Measurements from ENCODE around the gene RBPJ.

The RBPJ gene

DNA sequence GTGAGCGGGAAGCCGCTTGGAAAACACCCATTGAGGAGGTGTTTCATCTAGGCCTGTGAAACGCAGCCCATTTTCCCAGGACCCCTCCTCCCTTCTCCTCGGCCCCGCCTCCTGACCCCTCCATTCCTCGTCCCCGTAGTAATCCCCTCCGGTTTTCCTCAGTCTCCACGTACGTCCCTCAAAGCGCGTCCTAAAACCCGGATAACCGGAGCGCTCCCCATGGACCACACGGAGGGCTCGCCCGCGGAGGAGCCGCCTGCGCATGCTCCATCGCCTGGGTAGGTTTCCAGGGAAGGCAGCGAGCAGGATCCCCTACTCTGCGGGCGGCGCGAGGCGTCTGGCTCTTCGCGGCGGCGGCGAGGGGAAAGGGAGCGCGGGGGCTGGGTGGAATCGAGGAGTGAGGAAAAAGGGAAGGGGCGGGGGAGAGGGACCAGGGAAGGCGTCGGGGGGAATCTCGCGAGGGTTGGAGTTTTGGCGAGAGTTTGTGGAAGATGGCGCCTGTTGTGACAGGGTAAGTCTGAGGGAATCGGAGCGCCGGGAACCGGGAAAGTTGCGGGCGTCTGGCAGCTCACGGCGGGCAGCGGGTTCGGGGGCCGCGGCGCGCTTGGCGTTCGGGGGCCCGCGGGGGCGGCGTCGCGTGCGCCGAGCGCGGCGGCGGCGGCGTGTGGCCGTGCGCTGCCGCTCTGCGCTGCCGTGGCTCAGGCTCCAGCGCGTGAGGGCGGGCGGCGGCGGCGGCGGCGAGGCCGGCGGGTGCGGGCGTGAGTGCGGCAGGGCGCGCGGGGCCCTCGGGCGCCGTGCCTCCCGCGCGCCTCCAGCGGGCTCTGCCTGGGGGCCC lies at the start of gene RBPJ:
TSS of gene RBPJ (plus strand) at position 477 of the 835 bp plus-strand sequence. CDS start at position 492, 15 bp downstream.
- DNase-seq, result peak; percentile 94

DNA sequence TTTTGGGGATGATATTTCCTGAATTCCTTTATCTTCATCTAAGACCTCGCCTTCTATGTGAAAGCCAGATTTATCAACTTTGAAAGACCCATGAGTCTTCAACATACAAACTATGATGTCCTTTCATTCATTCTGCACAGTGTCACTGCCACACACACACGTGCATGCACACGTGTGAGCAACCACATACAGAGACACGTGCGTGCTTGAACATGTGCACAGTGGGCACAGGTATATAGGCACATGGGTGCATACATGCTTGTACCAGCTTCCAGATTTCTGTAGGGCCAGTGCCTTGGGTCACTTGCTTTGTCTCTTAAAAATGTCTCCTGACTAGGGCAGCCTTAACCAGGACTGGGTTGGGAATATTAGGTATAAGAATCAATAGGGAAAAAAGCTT lies 49.1 kb upstream of the RBPJ start:
- no peak for DNase-seq

DNA sequence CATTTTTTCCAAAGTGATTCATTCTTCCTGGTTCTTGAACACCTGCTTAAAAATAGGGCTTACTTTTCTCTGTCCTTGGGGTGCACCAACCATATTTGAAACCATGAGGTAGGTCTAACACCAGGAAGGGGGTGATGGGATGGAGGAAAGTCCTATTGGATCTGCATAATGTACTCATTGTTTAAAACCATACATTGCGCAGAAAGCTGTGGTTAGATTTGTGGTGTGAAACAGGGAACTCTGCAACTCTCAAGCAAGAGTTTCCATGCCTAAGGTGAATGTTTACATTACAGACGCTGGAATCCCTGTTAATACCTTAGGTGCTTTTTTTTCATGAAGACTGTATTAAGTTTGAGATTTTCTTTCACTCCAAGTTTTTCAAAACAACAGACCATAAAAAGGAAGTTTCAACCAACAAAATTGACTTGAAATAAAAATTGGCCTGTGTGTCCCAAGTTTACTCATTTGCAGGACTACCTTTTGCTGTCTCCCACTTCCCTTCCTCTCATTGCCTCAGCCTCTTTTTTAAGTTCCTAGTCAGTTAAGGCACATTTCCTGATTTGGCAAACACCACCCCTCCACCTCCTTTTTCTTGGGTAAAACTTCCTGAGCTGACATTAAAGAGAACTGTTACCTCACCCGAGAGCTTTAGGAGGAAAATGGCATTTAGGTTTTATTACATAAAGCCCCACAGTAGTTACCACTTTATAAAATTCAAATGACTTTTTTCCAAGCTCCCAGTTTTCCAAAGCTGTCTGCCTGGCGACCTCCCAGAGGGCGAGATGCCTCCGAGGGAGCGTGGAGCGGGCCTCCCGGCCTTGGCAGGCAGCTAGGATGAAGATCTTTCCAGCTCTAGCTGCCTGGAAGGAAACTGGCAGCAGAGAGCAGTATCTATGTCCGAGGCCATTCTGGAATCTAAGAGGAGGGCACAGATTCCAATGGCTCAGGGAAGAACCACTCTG lies 47.9 kb upstream of the RBPJ start:
- no peak for DNase-seq

DNA sequence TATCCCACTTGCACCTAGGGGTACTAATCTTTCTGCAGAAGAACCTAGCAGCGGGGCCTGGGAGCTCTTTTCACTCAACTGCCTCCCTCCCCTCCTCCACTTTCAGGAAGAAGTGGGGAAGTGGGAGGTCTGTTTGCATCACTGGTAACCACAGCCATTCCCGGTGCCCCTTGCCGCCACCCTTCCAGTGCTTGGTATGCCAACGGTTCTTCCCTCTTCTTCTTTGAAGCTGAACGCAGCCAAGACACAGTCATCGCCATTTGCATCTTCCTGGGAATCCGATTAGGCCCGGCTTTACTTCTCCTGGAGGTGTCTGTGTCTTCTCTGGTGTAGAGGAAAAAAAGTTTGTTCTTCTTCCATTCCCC lies 47.2 kb upstream of the RBPJ start:
- DNase-seq, result no peak

DNA sequence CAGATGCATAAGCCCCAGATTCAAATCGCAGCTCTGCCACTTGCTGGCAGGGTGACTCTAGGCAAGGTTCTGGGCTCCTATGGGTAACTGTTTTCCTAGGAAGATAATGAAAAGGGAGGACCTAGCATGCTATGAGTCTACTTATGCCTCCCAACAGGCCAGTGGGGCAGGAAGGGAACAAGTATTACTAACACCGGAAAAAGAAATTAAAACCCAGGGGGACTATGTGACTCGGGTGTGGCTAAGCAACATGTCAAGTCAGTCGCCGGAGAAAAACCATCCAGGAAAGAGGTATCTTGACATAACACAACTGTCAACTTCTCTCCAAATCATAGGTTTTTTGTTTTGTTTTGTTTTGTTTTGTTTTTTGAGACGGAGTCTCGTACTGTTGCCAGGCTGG lies 45.5 kb upstream of the RBPJ start:
- DNase-seq, result no peak

DNA sequence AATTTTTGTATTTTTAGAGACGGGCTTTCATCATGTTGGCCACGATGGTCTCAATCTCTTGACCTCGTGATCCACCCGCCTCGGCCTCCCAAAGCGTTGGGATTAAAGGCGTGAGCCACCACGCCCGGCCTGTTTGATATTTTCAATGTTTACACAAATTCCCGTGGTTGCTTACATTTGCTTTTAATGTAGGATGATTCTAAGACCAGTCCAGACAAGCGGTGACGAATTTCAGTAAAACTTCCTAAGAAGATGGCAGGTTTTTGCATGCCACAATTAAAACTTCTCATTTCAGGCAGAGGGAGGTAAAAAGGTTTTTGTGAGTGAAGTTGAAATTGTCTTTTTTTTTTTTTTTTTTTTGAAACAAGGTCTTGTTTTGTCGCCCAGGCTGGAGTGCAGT lies 41.4 kb upstream of the RBPJ start:
- no peak for DNase-seq

DNA sequence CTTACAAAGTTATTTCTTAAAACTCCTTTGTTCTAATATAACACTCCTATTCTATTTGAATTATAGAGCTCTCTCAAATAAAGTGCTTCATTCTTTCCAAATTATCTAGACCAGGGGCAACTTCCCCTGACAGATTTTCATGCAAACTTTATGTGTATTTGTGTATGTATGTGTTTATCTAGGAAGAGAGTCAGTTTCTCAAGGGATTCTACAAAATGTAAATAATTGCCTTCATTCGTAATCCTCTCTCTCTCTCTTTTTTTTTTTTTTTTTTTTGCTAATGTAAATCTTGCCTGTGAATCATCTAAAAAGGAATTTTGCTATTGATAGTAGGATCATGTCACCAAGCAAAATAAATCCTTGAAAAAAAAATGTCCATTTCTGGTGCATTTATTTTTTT lies 38.9 kb upstream of the RBPJ start:
- DNase-seq, result no peak

DNA sequence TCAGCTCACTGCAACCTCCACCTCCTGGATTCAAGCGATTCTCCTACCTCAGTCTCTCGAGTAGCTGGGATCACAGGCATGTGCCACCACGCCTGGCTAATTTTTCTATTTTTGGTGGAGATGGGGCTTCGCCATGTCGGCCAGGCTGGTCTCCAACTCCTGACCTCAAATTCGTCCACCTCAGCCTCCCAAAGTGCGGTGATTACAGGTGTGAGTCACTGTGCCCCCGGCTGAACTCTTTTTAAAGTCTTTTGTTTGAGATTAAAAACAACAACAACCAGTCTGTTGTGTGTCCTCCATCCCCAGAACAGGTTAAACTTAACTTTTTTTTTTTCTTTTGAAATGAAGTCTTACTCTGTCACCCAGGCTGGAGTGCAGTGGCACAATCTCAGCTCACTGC lies 36.3 kb upstream of the RBPJ start:
- no peak for DNase-seq

DNA sequence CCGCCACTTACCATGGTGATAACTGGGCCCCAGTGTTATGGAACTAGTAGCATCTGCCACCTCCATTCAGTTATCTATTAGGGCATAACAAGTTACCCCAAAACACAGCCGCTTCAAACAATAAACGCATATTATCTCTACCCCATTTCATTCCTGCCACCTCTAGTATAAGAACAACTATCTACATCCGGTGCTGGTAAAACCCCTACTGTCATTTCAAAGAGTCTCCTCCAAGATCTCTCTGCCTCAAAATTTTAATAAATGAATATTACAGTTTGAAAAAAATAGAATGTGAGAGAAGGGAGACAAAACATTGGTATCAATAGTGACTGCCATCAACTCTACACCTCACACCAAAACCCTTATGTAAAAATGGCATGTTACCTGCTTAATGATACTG lies 35.5 kb upstream of the RBPJ start:
- no peak for DNase-seq

DNA sequence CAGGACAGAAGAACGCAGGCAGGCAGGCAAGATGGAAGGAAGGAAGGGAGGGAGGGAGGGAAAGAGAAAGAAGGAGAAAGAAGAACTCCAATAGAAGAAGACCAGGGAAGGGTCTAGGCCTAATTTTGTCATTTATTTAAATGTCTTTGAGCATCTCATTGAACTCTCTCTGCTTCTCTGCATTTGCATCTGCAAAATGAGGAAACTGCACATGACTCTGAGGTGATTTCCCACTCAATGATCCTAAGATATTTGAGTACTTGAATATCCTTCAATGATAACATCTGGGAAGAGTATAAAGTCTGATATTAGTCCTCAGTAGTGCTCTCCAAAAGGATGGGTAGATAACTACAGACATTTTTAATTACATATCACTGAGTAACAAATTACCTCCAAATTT lies 33.1 kb upstream of the RBPJ start:
- no peak for DNase-seq

DNA sequence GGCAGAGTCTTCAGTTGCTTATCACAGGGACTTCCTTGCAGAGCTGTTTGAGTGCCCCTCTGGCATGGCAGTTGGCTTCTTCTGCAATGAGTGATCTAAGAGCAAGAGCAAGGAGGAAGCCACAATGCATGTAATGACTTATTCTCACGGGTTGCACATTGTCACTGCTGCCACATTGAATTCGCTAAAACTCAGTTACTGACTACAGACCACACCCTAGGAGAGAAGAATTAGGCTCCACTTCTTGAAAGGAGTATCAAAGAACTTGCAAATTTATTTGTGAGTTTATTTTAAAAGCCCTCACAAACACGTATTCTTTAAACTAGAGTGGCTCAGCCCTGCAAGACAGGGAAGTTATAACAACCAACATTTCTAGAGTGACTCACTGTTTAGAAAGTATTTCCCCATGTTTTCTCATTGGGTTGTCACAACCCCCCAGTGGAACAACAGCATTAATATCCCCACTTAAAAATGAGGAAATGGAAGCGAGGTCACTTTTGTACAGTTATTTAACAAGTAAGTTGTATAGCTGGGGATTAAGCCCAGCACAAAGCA lies 32.4 kb upstream of the RBPJ start:
- no peak for DNase-seq

DNA sequence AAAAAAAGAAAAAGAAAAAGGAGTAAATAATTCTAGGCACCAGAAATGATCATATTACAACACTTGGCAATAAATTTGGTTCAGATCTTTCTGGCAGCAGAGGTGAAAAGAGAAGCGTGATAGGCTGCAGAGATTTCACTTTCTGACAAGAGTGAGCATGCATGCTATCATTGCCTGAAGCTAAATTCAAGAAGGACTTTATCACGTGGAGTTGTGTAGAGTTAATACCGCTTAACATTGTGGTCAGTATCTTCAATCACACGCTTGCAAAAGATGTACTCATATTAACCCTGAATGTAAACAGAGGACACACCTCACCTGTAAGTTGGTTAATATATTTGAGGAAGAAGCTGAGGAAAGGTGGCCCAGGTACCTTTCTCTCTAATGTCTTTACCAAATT lies 31.4 kb upstream of the RBPJ start:
- DNase-seq, result no peak

DNA sequence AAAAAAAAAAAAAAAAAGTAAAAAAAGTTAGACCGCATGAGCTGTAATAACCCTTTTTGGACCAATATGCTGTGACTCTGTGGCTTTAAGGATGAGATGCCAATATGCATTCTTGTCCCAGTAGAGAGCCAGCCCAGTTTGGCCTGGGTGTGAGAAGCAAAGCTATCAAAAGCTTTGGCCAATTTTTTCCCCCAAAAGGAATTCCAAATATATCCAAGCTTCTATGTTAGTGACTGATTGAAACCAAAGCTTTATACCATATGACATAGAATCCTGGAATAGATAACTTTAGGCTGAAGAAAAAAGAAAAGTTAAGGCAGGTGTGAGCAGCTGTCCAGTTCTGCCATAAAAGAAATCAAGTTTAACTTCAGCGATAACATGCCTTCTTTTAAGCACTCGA lies 30.5 kb upstream of the RBPJ start:
- DNase-seq, result no peak

DNA sequence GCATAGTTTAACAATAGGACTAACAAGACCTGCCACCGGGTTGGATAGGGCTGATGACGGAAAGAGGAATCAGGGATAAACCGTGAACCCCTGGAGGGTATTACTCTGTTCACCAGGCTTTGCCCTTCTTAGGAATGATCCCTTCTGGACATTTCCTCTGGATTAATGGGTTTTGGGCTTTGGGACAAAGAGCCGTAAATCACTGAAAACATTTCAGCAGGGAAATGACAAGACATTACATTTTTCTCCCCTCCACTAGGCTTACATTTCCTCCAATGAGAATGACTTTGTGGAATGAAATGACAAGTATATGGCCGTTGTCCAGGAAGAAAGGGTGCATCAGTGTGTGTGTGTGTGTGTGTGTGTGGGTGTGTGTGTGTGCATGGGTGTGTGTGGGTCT lies 25.9 kb upstream of the RBPJ start:
- DNase-seq, result no peak

DNA sequence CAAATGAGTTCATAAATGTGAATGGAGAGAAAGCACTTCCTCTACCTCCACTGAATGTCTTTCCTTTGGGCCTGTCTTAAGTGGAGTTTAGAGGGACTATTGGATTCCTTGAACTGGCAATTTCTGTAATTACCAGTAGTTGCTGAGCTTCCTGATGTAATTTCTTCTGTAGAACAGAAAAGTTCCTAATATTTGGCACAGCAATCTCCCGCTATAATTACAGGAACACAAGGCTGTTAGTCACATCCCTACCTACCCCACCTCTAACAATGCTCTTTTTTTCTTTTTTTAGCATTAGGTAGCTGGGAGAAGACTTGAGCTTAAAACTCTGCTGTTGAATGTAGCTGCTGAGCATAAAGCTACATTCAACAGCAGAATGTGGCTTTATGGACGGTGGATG lies 24.8 kb upstream of the RBPJ start:
- no peak for DNase-seq

DNA sequence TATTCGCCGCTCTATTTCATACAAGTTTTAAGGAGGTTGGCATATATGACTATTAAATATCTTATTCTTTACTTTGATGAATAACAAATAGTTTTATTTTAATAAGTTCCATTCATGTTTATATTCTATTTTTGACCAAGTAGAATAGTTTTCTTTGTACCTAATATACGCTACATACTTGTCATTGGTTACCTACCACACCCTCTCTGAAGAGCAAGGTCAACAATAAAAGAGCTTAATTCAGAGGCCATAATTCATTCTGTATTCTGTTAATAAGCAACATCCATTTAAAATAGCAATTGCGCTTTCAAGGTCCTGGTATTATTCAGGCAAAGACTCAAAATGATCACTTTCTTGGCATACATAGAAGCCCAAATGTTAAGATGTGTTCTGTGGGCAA lies 24.3 kb upstream of the RBPJ start:
- DNase-seq, result no peak

DNA sequence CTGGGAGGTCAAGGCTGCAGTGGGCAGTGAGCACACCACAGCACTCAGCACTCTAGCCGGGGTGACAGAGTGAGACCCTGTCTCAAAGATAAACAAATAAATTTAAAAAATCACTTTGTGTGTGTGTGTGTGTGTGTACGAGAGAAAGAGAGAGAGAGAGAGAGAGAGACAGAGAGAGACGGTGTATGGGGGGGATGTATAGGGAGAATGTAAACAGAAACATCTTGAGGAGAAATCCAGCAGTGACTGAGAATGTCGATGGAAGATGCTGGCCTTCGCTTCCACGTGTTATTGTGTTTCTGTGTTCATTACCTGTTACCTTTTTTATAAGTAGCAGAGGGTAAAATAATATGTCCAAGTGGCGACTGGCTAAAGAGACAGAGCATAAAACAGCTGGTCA lies 23.6 kb upstream of the RBPJ start:
- DNase-seq, result no peak

DNA sequence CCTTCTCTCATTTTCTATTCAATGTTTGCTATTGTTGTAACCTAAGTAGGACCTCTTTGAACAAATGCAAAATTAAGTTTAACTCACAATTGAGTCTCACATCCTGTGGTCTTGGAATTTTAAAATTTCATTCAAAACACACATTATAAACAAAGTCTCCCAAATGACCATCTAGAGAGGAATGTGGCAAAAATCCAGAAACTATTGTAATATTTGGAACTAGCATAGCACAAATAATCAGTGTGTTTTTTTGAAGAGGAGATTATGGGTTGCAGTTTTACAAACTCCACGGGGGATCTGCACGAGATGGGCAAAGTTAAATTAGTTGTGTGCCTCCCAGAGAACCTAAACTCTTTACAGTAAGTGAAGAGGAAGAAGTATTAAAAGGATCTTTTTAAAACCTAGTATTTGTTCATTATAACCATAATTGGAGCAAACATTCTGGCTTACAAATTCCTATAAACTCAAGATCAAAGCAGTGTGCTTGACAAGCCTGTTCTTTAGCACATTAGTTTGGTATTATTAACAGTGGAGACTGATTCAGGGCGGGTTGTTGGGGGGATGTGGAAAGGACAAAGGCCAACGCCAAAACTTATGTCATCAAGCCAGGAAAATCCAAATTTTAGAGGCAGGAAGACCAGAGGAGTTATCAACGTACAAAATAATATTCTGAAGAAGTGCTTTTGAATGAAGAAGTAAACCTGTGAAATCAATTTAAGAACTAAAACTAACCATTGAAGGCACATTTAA lies 22.4 kb upstream of the RBPJ start:
- no peak for DNase-seq

DNA sequence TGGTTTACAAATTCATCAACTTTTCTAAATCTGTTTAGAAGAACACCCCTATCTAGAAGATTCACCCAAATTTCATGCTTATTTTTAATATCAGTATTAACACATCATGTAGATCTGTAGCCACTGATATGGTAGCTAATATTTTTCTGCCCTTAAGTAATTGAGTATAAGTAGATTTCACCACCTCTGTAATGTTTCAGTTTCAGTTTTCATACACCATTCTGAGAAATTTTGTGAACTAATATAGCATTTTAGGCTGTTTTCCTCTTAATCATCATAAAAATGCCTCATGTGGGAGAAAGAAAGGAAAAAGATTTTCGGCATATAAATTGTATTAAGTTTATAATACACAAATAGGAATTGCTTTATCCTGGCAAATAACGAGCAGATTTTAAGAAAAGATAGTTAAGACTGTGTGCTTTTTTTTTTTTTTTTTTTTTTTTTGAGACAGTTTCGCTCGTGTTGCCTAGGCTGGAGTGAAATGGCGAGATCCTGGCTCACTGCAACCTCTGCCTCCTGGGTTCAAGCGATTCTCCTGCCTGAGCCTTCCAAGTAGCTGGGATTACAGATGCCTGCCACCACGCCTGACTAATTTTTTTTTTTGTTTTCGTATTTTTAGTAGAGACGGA lies 21.4 kb upstream of the RBPJ start:
- no peak for DNase-seq

DNA sequence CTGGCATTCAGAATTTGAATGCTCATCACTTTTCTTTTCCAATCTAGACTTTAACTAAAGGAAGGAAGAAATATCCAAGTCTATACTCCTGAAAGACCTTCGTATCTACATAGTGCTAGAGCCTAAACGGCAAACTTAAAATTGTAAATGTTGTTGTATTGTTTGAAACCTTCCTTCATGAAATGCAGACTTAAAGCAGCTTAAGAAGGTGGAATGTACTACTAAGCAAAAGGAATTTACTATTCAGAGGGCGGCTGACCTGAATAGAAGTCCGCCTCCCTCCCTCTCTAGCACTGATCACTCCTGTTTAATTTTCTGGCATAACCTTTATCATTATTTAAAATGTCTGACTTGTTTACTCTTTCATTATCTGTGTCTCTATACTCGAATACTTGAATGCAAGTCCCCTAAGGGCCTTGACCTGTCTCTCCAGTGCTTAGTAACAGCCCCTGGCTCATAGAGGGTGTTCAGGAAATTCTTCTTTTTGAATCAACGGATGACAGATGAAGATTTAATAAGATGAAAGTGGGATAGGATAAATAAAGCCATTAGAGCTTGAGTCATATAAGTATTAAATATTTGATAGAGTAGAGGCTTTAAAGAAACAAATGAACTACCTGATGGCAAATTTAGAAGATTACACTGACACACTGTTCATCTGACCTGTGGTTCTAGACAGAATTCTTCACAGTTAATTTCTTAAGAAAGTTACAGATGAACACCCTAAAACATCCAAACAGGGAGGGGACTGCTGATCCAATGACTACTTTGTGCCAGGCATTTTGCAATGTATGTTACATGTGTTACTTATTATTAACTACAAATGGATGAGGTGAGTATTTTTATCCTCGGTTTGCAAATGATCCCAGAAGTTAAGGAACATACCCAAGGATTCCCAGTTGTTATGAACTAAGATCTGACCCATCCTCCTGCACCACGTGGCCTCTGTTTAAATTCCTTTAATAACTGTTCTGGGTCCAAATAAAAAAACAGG lies 20.2 kb upstream of the RBPJ start:
- DNase-seq, result no peak
